Measurements from ENCODE around the gene ALDH1L1. TPM values are rescaled to one million over a fixed set of nuclear protein-coding genes. Genes with fewer than 3 reads are reported as not detected.

ALDH1L1 gene
- total RNA-seq, 1 experiment from 2014 or later: 0.41 TPM

DNA sequence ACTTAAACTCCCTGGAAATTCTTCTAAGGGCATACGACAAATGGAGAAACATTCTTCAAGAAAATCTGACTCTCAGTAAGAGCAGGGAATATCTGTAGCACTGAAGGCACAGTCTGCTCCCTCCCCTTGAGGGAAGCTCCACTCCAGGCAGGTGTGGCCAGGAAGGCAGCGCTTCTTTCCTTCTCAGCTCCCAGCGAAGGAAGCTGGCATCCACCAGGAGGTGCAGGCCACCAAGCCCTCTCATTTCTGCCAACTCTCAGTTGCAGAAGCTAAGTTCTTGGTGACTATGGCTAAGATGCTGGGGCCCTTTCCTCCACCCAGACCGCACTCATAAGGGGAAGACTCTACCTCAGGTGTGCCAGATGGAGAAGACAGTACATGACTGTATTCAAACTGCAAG, 58.8 kb downstream of the ALDH1L1 start:
- no peak for DNase-seq
- no peak overlapping the region for H3K27ac Mint-ChIP-seq (ENCODE audit: unreplicated experiment)
- peaks cover 10% of the 10 kb centered on the region for H3K4me1 Mint-ChIP-seq (ENCODE audit: low read depth, unreplicated experiment)
- H3K36me3 ChIP-seq (ENCODE audit: control insufficient read depth, insufficient read depth, low read length): no peaks in the 10 kb centered on the region
- CTCF ChIA-PET: no interaction called here
- TF ChIP-seq, protein P1, sequence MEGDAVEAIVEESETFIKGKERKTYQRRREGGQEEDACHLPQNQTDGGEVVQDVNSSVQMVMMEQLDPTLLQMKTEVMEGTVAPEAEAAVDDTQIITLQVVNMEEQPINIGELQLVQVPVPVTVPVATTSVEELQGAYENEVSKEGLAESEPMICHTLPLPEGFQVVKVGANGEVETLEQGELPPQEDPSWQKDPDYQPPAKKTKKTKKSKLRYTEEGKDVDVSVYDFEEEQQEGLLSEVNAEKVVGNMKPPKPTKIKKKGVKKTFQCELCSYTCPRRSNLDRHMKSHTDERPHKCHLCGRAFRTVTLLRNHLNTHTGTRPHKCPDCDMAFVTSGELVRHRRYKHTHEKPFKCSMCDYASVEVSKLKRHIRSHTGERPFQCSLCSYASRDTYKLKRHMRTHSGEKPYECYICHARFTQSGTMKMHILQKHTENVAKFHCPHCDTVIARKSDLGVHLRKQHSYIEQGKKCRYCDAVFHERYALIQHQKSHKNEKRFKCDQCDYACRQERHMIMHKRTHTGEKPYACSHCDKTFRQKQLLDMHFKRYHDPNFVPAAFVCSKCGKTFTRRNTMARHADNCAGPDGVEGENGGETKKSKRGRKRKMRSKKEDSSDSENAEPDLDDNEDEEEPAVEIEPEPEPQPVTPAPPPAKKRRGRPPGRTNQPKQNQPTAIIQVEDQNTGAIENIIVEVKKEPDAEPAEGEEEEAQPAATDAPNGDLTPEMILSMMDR (IDR thresholded peaks at IDR 0.05; ENCODE audit: insufficient read depth in 1 of 2, low read depth in 1 of 2, low read length in 1 of 2, severe bottlenecking in 1 of 2, unreplicated experiment in 1 of 2): no peak
- no peak overlapping the region for H3K4me3 Mint-ChIP-seq (ENCODE audit: unreplicated experiment)
- H3K27me3 Mint-ChIP-seq (ENCODE audit: insufficient read depth, unreplicated experiment): peaks cover 12% of the 10 kb centered on the region
- H3K27me3 ChIP-seq (replicated peaks; ENCODE audit: control insufficient read depth, insufficient read depth, low read length): no peaks in the 10 kb centered on the region
- H3K36me3 Mint-ChIP-seq (ENCODE audit: insufficient read depth, unreplicated experiment): no peaks in the 10 kb centered on the region
- POLR2A ChIA-PET: no interaction called here
- H3K9me3 Mint-ChIP-seq (ENCODE audit: unreplicated experiment): peaks cover 9% of the 10 kb centered on the region
- H3K4me1 ChIP-seq: peaks cover 4% of the 10 kb centered on the region; the same call in 1 of the 2 replicates
- intact Hi-C loops (cut with micrococcal nuclease; ENCODE audit: unreplicated experiment): no loop called here
- H3K4me3 ChIP-seq (ENCODE audit: low read depth, low read length): no peak overlapping the region
- H3K9me3 ChIP-seq: no peaks in the 10 kb centered on the region
- BruUV-seq (replicated peaks): no TSS peak

DNA sequence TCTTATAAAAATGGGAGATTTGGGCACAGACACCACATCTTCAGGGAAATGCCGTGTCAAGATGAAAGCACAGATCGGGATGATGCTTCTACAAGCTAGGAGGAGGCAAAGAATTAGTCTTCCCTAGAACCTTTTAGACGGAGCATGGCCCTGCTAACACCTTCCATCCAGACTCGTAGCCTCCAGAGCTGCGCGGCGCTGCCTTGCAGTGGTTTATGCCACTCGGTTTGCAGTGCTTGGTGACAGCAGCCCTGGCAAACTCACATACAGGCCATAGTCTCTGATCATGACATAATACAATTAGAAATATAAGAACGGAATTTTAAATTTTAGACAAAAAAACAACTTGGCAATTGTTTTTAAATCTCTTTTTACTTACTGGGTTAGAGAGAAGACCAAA, 59.3 kb downstream of the ALDH1L1 start:
- no peaks in the 10 kb centered on the region for H3K9me3 ChIP-seq
- intact Hi-C loops (cut with micrococcal nuclease; ENCODE audit: unreplicated experiment): no loop called here
- BruUV-seq (replicated peaks): no TSS peak
- peaks cover 10% of the 10 kb centered on the region for H3K4me1 Mint-ChIP-seq (ENCODE audit: low read depth, unreplicated experiment)
- ChIA-PET POLR2A (no interaction called here), CTCF (no interaction called here)
- no peak overlapping the region for H3K4me3 Mint-ChIP-seq (ENCODE audit: unreplicated experiment)
- TF ChIP-seq, protein P1 (IDR thresholded peaks at IDR 0.05; ENCODE audit: insufficient read depth in 1 of 2, low read depth in 1 of 2, low read length in 1 of 2, severe bottlenecking in 1 of 2, unreplicated experiment in 1 of 2): no peak
- H3K36me3 ChIP-seq (ENCODE audit: control insufficient read depth, insufficient read depth, low read length): no peaks in the 10 kb centered on the region
- no peak overlapping the region for H3K27ac Mint-ChIP-seq (ENCODE audit: unreplicated experiment)
- no peaks in the 10 kb centered on the region for H3K27me3 ChIP-seq (replicated peaks; ENCODE audit: control insufficient read depth, insufficient read depth, low read length)
- H3K36me3 Mint-ChIP-seq (ENCODE audit: insufficient read depth, unreplicated experiment): no peaks in the 10 kb centered on the region
- peaks cover 9% of the 10 kb centered on the region for H3K9me3 Mint-ChIP-seq (ENCODE audit: unreplicated experiment)
- H3K4me1 ChIP-seq: peaks cover 4% of the 10 kb centered on the region; the same call in 1 of the 2 replicates
- no peak for DNase-seq
- peaks cover 12% of the 10 kb centered on the region for H3K27me3 Mint-ChIP-seq (ENCODE audit: insufficient read depth, unreplicated experiment)
- no peak overlapping the region for H3K4me3 ChIP-seq (ENCODE audit: low read depth, low read length)

DNA sequence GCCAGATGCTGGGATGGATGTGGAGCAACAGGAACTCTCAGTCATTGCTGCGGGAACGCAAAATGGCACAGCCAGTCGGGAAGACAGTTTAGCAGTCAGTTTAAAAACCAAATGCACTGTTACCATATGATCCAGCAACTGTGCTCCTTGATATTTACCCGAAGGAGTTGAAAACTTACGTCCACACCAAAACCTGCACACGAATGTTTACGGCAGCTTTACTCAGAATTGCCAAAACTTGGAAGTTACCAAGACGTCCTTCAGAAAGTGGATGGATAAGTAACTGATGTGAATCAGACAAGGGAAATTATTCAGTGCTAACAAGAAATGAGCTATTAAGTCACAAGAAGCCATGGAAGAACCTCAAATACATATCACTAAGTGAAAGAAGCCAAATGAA, 60.4 kb downstream of the ALDH1L1 start:
- Mint-ChIP-seq H3K27ac (ENCODE audit: unreplicated experiment) (no peak overlapping the region), H3K4me1 (ENCODE audit: low read depth, unreplicated experiment) (peaks cover 10% of the 10 kb centered on the region), H3K4me3 (ENCODE audit: unreplicated experiment) (no peak overlapping the region), H3K9me3 (ENCODE audit: unreplicated experiment) (peaks cover 9% of the 10 kb centered on the region), H3K36me3 (ENCODE audit: insufficient read depth, unreplicated experiment) (no peaks in the 10 kb centered on the region), H3K27me3 (ENCODE audit: insufficient read depth, unreplicated experiment) (peaks cover 12% of the 10 kb centered on the region)
- no peaks in the 10 kb centered on the region for H3K27me3 ChIP-seq (replicated peaks; ENCODE audit: control insufficient read depth, insufficient read depth, low read length)
- no peaks in the 10 kb centered on the region for H3K9me3 ChIP-seq
- intact Hi-C loops (cut with micrococcal nuclease; ENCODE audit: unreplicated experiment): no loop called here
- TF ChIP-seq, protein P1 (IDR thresholded peaks at IDR 0.05; ENCODE audit: insufficient read depth in 1 of 2, low read depth in 1 of 2, low read length in 1 of 2, severe bottlenecking in 1 of 2, unreplicated experiment in 1 of 2): no peak
- H3K36me3 ChIP-seq (ENCODE audit: control insufficient read depth, insufficient read depth, low read length): no peaks in the 10 kb centered on the region
- no TSS peak for BruUV-seq (replicated peaks)
- H3K4me3 ChIP-seq (ENCODE audit: low read depth, low read length): no peak overlapping the region
- no peak for DNase-seq
- peaks cover 4% of the 10 kb centered on the region; the same call in 1 of the 2 replicates for H3K4me1 ChIP-seq
- POLR2A ChIA-PET: no interaction called here
- CTCF ChIA-PET: no interaction called here

All from Caco-2 (cell line).